HG03196 (cell line): ENCODE results near the gene JAK3.
"Not testable (repeated sequence)": the region's sequence is repeated elsewhere in the genome, so short reads cannot be mapped to it uniquely, and the experiment has no call there.

Experiments used
- ATAC-seq: cut with Tn5 transposase; IDR thresholded peaks from one replicate; pipeline ENCODE4 v1.9.1; 2021; ENCODE audit not compliant: unreplicated experiment

The JAK3 gene

GRCh38 chr19:17807731-17808316 is 40.0 kb downstream of the JAK3 start:
- ATAC-seq = no peak

GRCh38 chr19:17806945-17807344 is 40.8 kb downstream of the JAK3 start:
- no peak for ATAC-seq

GRCh38 chr19:17805427-17805826 is 42.4 kb downstream of the JAK3 start:
- no peak for ATAC-seq

GRCh38 chr19:17803264-17803896 is 44.4 kb downstream of the JAK3 start:
- no peak for ATAC-seq

GRCh38 chr19:17802137-17802858 is 45.5 kb downstream of the JAK3 start:
- no peak for ATAC-seq

GRCh38 chr19:17798599-17798998 is 49.2 kb downstream of the JAK3 start:
- ATAC-seq = not testable (repeated sequence)

- ATAC-seq = no peak
Measured at GRCh38 chr19:17797424-17798201, 50.2 kb downstream of the JAK3 start.

GRCh38 chr19:17796838-17797423 is 50.9 kb downstream of the JAK3 start:
- ATAC-seq = no peak

- no peak for ATAC-seq
Measured at GRCh38 chr19:17796013-17796837, 51.6 kb downstream of the JAK3 start.

GRCh38 chr19:17795495-17795856 is 52.3 kb downstream of the JAK3 start:
- no peak for ATAC-seq

- no peak for ATAC-seq
Measured at GRCh38 chr19:17794731-17795494, 52.9 kb downstream of the JAK3 start, which contains the start of gene B3GNT3. Gene B3GNT3 (plus strand): TSS chr19:17795138. CDS start chr19:17807808, 12,670 bp downstream.

- ATAC-seq = no peak
Measured at GRCh38 chr19:17794412-17794730, 53.4 kb downstream of the JAK3 start.

GRCh38 chr19:17790059-17790780 is 57.6 kb downstream of the JAK3 start:
- ATAC-seq = no peak

GRCh38 chr19:17788632-17789031 is 59.1 kb downstream of the JAK3 start:
- no peak for ATAC-seq

GRCh38 chr19:17787274-17787913 is 60.4 kb downstream of the JAK3 start:
- ATAC-seq = no peak

GRCh38 chr19:17784201-17785008 is 63.4 kb downstream of the JAK3 start:
- no peak for ATAC-seq

GRCh38 chr19:17783721-17784120 is 64.1 kb downstream of the JAK3 start:
- ATAC-seq = not testable (repeated sequence)

- ATAC-seq = no peak
Measured at GRCh38 chr19:17780781-17781180, 67.0 kb downstream of the JAK3 start.
